ENCODE data around the gene PIK3R1.
A peak's percentile ranks its signal among the peaks of the same experiment; 100 is the strongest.

PIK3R1 gene

DNA sequence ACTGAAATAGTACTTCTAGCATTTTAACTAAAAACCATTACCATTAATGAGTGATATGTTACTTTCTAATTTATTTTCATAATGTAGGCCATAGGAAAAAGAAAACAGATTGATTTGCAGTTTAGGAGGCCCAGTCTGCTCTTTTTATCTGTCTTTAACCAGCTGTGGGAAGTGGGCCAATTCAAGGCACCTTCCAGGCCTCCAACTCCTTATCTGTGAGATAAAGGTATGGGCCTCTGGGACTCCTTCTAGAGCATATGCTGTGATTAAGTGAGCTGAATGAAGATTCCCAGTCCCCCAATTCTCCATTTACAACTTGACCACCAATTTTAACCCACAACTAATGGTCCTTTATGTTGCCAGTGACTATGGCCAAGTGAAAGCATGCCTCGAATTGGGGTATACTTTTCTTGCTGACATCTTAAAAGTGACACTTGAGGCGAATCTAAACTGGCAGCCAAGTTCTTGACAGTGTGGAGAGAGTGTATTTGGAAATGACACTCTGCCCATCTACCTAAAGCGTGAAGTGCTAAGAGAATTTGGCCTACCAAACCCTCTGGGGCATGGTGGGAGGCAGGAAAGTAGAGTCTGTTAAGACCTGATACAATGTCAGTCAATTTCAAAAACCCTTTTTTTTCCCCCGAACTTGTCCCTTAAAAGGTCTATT, 88.3 kb downstream of the PIK3R1 start:
- no peak for DNase-seq

DNA sequence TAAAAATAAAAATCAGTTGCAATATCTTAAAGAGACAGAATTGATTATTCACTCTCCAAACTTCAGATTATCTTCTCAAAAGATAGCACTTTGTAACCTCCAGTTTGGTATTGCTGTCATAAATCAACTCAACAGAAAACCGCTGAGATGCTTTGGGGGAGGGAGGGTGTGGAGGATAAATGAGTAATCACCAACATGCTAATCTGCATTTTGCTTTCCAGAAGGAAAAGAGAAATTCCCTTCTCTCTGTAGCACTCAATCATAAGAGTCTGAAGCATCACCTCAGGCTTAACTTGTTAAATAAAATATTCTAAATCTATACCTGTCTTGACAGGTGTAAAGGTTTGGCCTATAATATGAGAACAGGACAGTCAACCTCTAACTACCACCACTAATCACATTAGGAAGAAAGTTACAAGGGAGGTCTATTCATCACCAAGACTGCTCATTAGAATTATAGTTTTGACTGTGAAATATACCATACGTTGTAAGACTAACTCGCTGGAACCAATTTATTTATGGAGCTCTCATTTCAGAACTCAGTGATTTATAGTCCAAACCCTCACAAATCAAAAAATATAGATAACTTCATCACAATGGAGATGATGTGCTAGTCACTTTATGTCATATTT, 89.0 kb downstream of the PIK3R1 start:
- no peak for DNase-seq

DNA sequence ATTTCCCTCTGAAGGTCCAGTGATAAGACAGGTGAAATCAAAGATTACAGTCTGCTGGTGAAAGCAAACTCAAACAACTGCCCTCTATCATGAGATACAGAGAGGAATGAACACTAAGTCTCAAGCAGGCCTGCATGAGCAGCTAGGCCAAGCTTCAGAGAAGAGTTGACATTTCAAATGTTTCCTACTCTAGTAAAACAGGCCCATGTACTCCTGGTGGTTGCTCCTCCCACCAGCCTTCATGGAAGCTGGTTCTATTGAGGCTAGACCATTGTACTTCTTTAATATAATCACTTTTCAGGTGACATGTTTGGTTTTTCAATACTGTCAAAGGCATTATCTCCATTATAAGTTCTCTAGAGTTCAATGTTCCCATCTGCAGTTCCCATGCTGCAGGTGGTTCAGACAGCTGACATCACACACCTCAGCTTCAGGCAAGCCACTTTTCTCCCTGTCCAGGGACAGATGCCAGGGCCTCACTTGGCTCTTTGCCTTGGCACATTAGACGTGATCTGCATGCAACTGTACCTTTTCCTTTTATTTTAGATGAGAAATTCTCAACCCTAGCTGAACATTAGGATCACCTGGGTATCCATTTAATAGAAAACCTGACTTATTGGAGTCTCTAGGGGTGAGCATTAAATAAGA, 89.8 kb downstream of the PIK3R1 start:
- no peak for DNase-seq

DNA sequence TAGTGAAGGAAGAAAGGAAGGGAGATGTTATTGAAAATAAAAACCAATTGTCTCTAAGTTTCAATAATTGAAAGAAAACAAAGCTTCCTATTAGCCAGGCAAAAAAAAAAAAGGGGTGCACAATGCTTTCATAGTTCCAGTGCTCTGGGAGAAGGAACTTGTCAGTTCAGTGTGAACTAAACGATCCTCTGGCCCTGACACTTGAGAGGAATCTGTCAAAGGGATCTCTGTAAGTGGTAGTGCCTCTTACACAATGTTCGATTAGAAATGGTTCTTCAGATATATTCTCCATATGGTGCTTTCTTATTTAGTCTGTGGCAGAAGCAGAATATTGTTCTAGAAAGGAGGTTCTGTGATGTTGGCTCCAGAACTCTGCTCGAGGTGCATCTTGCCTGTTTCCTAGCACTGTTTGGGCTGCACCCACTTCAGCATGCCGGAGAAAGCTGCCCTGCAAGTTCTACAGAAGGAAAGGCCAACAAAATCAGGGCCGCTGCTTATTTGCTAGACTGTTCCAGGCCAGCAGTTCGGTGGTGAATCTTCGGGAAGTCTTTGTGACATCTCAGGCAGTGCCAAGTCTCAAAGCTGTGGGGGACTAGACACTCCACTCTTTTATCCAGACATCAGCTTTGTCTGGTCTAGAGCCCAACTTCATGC, 90.9 kb downstream of the PIK3R1 start:
- DNase-seq, result no peak

DNA sequence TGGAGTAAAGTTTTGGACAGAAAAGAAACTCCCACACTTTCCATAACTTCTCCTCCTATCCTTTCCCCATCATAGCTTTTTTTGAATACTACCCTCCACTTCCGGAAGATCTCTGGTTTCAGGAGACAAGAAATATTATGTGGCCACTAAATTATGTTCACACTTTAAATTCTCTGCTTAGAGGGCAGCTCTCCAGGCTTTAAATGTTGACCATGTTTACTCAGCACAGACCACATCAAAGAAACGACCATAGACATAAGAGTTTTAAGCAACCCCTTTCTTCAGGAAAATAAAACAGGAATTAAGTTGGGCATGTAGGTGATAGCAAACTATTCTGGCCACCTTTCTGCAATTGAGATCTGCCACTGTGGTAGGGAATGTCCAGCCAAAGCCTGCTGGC, 97.8 kb downstream of the PIK3R1 start:
- DNase-seq, result no peak

DNA sequence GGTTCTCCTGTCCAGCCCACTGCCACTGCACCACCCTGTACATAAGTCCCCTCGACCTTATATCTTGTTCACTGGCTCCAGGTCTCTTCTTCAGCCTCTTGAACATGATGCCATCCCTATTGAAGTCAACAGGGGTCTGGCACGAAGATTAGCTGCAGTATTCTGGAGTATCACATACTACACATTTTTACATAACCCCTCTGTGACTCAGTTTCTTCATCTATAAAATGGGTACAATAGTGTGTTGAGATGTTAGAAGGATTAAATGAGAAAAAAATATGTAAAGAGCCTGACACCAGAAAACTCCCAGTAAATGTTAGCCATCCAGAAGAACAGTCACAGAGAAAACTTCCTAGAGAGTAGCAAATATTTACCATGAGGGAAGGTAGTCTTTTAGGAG, 98.9 kb downstream of the PIK3R1 start:
- DNase-seq, result no peak

DNA sequence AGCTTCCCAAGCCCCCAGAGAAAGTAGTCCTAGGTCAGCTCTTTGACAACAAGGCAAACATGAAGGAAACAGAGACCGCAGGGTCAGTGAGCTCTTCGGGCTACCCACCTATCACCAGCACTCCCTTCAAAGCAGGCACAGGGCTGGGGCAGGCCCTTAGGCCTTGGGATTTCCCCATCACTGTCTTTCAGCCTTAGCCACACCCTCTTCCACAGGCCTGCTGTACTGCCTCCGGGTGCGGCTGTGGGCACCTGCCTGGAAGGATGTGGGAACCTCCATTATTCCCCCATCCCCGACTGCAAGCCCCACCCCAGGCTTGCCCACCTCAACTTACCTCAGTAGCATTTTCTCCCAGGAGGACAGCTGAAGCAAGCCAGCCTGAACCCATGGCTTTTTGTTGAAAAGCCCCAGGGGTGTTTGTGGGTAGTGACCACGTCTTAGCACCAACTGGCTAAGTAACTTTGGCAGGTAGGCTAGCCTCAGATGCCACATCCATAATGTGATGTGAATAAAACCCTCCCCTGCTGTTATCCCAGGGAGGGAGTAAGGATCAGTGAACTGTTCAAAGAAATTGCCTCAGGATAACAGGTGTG, 100.2 kb downstream of the PIK3R1 start:
- DNase-seq, result no peak

DNA sequence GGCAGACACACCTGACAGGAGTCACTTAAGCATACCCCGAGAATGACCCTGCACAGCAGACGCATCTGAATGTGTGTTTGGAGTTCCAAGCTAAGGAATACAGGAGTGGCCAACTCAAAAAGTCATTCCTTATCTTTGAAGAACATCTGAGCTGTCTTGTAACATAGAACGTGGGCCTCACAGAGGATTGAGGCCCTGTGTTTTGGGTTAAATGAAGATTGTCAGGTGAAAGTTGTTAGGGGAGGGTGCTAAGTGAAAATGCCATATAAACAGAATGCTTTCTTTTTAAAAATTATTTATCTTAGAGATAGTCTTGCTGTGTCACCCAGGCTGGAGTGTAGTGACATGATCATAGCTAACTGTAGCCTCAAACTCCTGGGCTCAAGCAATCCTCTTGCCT, 100.9 kb downstream of the PIK3R1 start:
- no peak for DNase-seq

DNA sequence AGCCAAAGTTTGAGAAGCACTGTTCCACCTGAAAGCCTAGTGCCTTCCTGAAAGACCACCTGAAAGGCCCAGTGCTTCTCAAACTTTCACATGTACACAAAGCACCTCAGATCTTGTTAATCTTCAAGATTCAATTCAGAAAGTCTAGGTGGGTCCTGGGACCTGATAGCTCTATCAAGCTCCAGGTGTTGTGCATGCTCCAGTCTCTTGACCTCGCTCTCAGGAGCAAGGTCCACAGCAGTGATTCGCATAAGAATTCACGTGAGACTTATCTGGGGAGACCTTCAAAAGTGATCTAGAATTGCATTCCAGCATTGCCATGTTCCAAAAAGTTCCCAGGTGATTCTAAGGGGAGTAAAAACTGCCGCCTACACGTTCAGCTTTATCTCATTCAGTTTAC, 102.1 kb downstream of the PIK3R1 start:
- no peak for DNase-seq

DNA sequence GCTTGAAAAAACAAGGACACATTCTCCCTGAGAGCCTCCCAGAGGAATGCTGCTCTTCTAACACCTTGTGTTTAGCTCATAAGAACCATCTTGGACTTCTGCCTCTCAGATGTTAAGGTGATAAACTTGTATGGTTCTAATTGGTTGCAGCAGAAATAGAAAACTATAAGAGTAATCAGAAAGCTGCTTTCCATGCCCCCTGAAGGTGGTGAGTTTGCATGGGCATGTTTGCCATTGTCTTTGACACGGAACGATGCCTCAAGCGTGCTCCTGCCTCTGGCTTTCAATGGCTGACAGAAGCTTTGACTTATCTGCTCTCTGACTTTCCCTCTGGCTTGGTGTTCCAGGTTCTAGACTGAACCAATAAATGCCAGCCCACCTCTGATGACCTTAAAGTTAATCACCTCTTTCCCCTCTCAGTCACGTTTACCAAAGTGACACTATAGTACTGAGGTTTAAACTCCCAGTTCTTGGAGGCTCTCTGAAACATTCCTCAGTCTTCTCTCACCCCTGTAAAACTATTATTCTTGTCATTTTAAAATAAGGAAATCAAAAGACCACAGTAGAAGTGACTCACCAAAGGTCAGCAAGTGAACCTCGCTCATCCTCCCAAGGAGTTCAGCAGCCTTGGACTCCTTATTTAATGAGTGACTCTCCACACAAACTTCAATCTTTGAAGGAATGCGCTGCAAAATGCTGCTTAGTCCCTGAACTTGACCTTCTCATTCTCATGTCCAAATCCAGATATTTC, 103.6 kb downstream of the PIK3R1 start:
- DNase-seq, result no peak

DNA sequence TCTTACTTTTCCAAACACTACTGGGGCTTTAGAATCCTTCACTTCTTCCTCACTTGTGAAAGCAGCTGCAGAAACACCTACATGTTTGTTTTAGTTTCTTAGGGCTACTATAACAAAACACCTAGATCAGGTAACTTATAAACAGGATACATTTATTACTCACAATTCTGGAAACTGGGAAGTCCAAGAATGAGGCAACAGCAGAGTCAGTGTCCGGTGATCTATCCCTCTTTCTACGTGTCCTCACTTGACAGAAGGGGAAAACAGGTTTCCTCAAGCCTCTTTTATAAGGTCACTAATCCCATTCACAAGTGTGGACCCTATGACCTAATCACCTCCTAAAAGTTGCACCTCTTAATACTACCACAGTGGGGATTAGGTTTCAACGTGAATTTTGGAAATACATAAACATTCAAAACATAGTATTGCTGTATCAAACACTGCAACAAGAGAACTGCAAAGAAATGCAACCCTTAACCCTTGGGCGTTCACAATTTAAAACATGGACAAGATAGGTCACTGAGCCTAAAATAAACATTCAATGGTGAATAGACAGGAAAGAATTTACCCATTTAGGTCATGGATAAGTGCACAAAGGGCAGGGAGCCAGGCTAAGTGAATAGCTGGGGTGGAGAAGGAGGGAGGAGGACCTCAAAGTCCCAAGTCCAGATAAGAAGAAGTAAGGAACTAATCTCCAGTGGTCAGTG, 104.3 kb downstream of the PIK3R1 start:
- no peak for DNase-seq

DNA sequence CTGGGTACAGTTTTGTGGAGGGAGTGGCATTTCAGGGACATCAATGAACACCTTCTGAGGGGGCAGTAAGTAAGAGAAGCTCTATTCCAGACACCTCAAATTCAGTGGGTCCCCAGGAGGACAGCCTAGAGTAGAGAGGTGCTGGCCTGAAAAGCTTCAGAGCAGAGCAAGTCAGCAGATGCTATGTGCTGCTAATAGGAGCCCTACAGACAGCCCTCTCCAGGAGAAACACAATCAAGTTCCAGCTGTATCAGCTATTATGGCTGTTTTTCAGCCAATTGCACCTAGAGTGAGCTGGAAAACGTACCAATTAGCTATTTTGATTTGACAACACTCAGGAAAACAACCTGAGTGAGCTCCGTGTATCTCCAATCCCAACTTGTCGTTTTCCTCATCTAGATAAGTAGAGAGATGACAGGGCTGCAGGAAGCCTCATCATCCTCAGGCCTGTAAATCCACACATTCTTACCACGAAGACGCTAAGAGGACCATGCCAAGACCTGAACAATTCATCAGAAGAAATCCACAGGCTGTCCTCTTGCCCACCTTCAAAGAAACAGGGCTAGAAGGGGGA, 104.9 kb downstream of the PIK3R1 start:
- DNase-seq, result no peak

DNA sequence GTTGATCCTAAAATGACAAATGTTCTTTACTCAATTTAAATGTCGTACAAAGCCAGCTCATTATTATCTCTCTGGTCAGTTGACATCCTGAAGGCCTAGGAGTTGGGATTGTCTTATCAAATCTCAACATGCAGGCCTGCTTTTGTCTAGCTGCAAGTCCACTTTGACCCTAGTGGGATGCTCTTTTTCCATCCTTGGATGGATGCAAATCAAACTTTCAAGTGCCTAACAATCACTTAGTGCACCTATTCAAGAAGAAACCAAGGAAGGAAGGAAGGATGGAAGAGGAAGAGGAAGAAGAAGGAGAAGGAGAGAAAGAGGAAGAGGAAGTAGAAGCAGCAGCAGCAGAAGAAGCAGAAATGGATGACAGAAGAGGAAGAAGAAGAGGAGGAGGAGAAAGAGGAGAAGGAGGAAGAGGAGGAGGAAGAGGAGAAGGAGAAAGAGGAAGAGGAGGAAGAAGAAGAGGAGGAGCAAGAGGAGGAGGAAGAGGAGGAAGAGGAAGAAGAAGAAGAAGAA, 109.6 kb downstream of the PIK3R1 start:
- DNase-seq, result no peak

DNA sequence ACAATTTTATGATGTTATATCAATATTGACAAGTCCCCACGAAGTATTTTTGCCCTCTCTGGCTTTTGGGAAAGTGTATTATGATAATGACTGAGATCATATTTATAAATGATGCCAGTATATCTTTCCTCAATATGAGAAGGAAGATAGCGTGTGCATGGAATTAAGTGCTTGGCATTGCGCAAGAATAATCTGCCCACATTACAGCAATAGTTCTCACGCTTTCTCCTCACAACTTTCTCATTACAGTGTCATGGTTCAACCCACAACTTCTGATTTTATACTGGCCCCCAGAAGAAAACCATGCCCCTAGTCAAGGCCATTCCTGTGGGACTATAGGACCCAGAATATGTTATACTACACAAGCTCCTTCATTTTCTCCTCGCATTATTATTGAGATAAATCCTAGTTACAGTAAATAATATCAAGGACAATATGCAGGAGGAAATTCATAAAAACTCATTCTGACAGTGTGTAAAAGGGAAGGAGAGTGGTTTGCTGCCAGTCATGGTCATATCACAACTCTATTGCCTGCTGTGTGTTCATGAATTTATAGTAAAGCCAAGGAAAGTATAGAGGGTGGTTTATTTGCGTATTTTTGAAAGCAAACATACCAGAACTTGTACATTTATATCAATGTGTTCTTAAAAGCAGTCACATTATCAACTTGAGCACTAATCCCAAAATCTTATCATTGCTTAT, 114.1 kb downstream of the PIK3R1 start:
- DNase-seq, result no peak

DNA sequence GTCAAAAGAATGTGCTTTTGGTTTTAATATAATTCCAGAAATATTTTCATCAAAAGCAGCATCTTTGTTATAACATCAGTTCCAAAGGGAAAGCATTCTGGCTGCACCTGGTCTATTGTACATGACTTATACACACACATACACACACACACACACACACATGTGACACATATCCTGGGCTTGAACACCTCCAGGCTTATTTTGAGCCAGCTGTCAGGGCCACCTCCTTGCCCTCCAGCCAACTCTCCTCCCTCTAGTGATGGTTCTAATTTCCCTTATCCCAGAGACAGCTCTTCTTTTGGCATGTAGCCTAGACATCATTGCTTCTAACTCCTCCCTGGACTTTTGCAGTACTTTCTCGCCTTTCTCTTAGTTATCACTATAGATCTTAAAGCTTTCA, 115.0 kb downstream of the PIK3R1 start:
- no peak for DNase-seq

DNA sequence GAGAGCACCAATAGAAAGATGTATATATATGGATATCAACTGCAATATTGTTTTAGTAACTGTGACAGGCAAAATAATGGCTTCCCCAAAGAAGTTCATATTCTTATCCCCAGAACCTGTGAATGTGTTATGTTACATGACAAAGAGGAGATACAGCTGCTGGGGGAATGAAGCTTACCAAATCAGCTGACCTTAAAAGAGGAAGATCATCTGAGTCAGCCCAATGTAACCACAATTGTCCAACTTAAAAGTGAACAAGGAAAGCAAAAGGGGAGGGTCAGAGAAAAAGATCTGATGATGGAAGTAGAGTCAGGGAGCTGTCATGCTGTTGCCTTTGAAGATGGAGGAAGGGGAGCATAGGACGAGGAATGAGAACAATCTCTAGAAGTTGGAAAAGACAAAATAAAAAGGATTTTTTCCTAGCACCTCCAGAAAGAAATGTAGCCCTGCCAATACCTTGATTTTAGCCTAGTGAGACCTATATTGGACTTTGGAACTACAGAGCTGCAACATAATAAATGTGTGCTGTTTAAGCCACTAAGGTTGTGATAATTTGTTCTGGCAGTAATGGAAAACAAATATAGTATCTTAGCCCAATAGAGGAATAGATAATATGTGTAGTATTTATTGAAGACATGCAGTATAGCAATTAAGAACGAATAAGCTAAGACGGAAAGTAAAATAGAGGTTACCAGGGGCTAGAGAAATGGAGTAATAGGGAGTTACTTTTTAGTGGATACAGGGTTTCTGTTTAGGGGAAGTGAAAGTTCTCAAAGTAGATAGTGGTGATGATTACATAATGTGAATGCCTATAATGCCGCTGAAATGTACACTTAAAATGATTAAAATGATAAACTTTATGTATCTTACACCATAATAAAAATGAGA, 115.9 kb downstream of the PIK3R1 start:
- no peak for DNase-seq

DNA sequence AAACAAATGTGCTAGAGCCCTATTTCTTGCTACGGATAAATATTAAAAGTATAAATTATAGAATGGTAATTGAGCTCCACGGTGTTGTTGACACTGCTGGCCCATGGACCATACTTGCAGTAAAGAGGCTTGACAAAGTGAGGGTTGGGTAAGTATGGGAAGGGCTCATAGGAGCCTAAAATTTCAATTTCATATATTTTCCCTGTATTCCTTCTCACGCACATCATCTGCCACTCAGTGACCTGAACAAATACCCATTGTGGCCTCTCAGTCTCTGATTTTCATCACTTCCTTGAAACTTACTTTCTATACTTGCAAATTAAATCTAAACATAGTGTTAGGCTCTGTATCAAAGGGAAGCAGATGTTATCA, 116.5 kb downstream of the PIK3R1 start:
- DNase-seq, result no peak

DNA sequence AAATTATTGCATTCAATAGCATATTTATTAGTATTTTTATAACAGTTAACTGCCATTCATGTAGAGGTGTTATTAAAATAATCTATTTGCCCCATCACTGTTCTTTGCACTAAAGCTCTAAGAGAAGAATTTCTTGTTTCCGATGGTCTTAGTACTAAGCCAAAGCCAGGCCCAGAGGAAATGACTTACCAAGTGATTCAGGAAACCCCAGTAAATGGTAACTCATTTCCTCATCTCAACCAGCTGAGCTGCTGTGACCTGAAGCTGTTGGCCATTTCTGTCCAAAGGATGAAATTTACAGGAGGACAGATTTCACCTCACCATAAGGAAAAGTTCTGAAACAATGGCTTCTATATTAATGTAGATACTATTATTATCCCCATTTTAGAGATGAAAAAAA, 117.0 kb downstream of the PIK3R1 start:
- DNase-seq, result no peak

DNA sequence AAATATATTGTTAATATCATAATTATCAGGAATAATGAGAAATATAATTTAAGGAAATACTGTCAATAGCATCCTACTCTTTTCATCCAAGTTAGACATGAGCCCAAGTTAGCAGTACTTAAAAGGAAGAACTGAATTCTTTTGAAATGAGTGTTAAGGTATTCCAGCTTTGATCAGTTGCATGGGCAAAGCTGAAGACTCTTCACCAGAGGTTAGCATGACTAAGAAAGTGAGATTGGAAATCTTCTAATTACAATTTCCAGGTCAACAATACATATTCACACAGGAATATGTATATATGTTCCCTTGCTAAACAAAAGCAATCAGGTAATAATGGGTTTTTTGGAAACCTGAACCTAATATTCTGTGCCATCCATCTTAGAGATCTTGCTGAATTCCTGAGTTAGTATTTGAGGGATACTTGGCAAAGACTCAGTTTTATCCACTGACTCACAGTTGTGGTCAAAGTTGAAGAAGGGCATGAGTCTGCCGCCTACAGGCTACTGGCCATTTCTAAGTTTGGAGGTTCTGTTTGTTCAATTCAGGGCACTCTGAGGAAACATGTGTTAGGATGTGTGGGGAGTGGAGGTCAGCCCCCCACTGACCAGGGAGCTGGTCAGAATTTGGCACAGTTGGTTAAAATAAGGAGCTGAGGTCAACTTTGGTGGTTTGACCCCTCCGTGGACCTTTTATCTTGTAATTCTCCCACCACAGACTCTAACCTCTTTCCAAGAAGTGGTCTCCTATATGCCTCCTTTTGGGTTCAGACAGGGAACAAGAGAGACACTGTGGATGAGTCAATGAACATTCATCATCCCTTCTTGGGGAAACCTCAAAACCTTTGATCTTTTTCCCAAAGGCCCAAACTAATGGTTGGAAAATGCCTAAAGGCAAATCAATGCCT, 118.3 kb downstream of the PIK3R1 start:
- peak; percentile 32 for DNase-seq

Data from right hindlimb (tissue), 1 donor.